ENCODE measurements around the gene TARS3. TPM values are rescaled to one million over a fixed set of nuclear protein-coding genes. Genes with fewer than 3 reads are reported as not detected.
"Not testable (repeated sequence)": the region's sequence is repeated elsewhere in the genome, so short reads cannot be mapped to it uniquely, and the experiment has no call there.

Gene TARS3
- total RNA-seq, 1 donor from 2014 or later: 34.9 TPM

GRCh38 chr15:101698314-101698713 lies 26.0 kb downstream of the TARS3 start:
- DNase-seq: no peak

- DNase-seq: no peak
These were observed 26.8 kb downstream of the TARS3 start for GRCh38 chr15:101697488-101697887.

DNA sequence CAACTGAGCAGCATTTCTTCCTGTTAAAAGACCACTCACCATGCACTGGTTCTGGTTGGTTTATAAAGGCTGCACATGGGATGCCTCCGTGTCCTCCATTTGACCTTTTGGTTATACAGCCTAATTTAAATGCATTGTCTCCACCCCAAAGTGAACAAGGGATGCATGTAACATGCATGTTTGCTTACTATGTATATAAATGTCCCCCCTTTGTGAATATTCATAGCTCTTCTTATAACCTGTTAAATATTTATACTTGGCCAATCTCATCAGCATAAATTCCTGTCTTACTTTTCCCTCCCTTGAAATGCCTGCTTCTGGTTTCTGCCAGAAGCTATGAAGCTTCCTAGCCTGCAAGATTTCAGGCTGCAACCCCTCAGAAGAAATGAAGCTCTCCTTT lies 27.4 kb downstream of the TARS3 start:
- DNase-seq: no peak

GRCh38 chr15:101694261-101694660 lies 30.0 kb downstream of the TARS3 start:
- DNase-seq: no peak

DNA sequence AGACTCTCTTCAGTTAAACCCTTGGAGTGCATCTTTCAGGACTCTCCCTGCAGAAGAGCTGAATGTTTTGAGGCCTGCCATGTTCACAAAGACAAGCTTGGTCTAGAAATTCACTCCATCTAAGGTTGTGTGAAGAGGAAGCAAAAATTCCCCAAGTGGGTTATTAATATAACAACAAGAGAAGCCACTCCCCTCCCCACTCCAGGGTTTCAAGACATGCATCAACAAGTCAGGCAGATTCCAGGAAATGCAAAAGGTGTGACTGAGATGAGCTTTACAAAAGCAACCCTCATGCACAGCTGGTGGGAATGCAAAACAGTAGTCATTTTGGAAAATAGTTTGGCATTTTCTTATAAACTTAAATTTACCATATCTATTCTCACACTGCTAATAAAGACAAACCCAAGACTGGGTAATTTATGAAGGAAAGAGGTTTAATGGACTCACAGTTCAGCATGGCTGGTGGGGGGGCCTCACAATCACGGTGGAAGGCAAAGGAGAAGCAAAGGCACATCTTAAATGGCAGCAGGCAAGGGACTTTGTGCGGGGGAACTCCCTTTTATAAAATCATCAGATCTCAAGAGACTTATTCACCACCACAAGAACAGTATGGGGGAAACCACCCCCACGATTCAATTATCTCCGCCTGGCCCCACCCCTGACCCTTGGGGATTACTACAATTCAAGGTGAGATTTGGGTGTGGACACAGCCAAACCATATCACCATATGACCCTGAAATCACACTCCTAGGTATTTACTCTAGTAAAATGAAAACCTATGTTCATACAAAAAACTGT lies 31.3 kb downstream of the TARS3 start:
- no peak for DNase-seq

- peak; percentile 6 for DNase-seq
These were observed 34.4 kb downstream of the TARS3 start for GRCh38 chr15:101689901-101690300.

DNA sequence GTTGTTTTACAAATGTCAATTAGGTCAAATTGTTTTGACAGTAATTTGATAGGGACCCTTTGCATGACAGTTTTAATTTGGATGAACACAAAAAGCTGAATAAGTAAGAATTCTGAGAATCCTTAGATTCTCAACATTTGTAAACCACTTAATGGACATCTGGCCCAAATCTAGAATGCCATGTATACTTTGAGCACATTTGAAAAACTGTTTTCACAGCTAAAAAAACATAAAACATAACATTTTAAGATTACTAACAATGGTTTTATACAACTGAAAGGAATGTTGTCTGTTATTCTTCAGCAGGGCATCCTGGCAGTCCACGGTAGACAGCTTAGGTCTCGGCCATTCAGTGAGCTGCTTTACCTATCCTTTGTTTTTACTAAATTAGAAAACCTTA lies 37.6 kb downstream of the TARS3 start:
- DNase-seq: no peak

DNA sequence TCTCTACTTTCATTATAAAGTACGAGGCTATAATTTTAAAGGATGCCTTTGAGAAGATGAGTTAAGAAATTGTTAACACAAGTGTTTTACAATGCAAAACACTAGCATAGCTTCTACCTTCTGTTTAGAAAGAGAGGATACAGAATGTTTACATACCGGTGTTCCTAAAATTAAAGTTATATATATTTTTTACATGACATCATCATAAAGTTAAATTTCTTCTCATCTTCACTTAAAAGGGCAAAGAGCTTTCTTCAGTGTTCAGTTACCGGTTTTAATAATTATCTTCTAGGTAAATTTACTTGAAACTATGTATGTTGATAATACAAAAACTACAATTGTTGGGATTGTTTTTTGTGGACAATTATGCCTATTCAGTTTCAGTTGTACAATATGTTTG lies 39.4 kb downstream of the TARS3 start:
- no peak for DNase-seq

- no peak for DNase-seq
These were observed 39.9 kb downstream of the TARS3 start for GRCh38 chr15:101684384-101684783.

GRCh38 chr15:101679806-101680205 lies 44.5 kb downstream of the TARS3 start:
- DNase-seq: no peak

DNA sequence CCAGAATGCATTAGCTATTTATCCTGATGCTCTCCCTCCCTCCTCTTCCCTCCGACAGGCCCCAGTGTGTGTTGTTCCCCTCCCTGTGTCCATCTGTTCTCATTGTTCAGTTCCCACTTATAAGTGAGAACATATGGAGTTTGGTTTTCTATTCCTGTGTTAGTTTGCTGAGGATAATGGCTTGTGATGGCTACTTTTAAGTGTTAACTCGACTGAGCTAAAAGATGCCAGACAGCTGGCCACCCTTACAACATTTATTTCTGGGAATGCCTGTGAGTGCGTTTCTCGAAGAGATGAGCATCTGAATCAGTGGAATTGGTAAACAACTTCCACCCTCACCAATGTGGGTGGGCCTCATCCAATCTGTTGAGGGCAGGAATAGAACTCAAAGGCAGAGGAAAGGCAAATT lies 47.3 kb downstream of the TARS3 start:
- DNase-seq: peak; percentile 56

GRCh38 chr15:101675796-101676582 lies 48.3 kb downstream of the TARS3 start:
- peak; percentile 49 for DNase-seq

DNA sequence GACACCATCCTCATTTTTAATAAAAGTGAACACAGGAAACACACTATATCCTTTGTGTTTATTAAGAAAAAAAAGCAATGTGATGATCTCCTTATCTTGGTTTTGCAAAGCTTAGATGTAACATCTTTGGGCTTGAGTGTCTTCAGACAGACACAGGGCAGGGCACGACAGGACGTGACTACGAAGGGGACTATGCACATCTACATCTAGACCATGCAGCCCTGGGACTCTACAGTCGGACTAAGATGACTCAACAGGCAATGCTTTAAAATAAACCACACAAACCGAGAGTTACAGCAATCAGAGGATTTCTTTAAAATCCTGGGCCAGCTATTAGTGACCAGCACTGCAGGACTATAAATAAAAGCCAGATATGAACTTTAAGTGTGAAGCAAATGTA lies 49.3 kb downstream of the TARS3 start:
- no peak for DNase-seq

GRCh38 chr15:101672298-101672697 lies 52.0 kb downstream of the TARS3 start:
- DNase-seq: no peak

DNA sequence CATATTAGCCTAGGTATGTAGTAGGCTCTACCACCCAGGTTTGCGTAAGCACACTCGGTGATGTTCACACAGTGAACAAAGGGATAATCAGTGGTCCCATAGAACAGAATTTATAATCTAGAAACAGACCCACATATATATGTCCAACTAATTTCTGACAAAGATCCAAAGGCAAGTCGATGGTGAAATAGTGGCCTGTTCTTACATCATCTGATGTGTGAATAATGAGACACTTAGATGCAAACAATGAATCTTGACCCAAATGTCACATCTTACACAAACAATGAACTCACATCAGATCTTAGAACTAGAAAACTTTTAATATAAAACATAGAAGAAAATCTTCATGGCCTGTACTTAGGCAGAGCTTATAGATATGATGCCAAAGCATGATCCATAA lies 54.5 kb downstream of the TARS3 start:
- no peak for DNase-seq

- DNase-seq: no peak
These were observed 56.4 kb downstream of the TARS3 start for GRCh38 chr15:101667881-101668280.

- no peak for DNase-seq
These were observed 59.9 kb downstream of the TARS3 start for GRCh38 chr15:101664303-101664913.

DNA sequence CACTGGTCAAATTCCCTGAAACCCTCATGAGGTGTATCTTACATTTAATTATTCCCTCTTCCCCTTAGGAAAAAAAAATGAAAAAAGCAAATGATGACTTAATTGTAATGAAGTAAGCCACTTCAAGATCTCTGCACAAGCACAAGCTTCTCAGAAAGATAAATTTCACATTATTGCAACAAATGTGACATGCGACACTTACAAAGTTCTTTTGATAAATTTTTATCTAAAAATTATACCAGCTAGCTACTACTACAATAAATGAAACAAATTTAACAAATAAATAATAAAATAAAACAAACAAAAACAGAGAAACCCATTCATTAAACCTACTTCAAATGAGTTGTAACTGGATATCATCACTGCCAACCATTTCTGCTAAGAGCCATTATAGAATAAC lies 62.1 kb downstream of the TARS3 start:
- DNase-seq: no peak

DNA sequence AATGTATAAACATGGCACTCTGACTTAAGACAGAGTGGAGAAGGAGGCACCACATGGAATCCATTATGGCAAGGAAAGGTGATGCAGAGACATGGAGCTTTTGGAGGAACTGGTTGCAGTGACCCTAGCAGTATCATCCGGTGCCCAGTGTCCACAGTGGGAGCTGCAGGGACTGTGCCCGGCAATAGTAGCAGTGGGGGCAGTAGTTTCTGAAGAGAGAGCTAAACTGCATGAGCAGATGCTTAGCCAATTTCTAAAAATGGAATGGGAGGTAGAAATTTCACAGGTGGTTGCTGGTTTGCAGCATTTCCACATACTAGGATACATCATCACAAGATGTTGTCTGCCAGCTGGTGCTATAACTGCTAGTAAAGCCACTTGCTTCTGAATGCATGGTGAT lies 64.3 kb downstream of the TARS3 start:
- DNase-seq: no peak

DNA sequence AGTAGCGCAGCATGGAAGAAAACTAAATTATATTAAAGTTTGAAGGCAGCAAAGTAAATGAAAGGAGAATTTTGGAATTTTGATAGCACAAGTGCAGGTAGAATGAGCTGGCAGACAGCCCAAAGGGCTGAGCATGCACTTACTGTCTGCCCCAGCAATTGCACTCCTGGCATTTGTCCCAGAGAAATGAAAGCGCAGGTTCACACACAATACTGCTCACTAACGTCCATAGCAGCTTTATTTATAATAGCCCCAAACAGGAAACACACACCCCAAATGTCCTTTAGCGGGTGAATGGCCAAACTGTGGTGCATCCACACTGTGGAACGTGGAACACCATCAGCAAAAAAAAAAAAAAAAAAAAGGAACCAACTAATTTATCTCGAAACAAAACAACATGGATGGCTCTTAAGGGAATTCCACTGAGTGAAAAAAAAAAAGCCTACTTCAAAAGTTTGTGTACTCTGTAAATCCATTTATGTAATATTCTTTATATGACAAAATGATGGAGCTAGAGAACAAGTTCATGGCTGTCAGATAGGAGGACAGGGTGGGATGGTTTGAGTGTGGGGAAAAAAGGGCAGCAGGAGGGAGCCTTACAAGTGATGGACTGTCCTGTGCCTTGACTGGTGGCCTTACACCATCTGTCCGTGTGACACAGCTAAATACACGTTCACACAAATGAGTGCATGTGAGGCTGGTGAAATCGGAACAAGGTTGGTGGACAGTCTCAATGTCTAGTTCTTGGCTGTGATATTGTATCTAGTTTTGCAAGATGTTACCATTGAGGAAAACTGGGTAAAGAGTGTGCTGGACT lies 66.1 kb downstream of the TARS3 start:
- DNase-seq: no peak

- DNase-seq: no peak
These were observed 67.1 kb downstream of the TARS3 start for GRCh38 chr15:101657171-101657570.

DNA sequence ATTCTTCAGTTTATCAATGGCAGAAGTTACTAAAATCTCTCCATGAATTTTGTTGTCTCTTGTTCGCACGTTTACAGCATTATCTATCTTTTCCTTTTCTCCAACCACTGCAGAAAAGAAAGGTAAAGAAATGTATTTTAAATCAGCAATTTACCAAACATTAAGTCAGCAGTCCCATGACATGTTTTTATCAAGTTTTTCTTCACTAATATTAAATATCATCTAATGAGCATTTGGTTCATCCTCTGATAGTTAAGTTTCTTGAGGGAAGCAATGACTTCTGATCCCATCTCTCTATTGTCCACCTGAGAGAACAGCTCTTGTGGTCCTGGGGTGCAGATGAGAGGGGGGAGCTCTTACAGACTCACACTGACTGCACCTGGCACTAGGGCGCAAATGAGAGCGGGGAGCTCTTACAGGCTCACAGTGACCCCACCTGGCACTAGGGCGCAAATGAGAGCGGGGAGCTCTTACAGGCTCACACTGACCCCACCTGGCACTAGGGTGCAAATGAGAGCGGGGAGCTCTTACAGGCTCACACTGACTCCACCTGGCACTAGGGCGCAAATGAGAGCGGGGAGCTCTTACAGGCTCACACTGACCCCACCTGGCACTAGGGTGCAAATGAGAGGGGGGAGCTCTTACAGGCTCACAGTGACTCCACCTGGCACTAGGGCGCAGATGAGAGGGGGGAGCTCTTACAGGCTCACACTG lies 69.5 kb downstream of the TARS3 start:
- DNase-seq: not testable (repeated sequence)
